D721Med (cell line): ENCODE data around the gene AGRN.

Source experiments
- DNase-seq: peaks from one replicate; pipeline ENCODE4 v3.0.0; 2011; ENCODE audit warnings: low spot score; ENCODE audit not compliant: insufficient read length
- FAIRE-seq: peaks from 2 replicates; lab custom pipeline; 2011; peaks lifted over from hg19 to GRCh38; lab: Jason Lieb, UNC
- CTCF ChIP-seq: IDR thresholded peaks from 2 replicates; pipeline ENCODE4 v1.5.1; 2012; ENCODE audit warnings: mild to moderate bottlenecking, control low read depth; ENCODE audit not compliant: insufficient read depth; ENCODE audit errors: missing control alignments

AGRN gene

GRCh38 chr1:1089731-1090423, 70.0 kb downstream of the AGRN start:
- FAIRE-seq (no peak), DNase-seq (no peak)
- TF ChIP-seq CTCF = no peak

- FAIRE-seq (no peak), DNase-seq (no peak)
- no peak for TF ChIP-seq CTCF
These were observed 70.8 kb downstream of the AGRN start for GRCh38 chr1:1090424-1091343.

- no peak for TF ChIP-seq CTCF
- DNase-seq = no peak
- FAIRE-seq = no peak
These were observed 71.6 kb downstream of the AGRN start for GRCh38 chr1:1091344-1092148.

- TF ChIP-seq CTCF = no peak
- DNase-seq = no peak
- FAIRE-seq = no peak
These were observed 72.4 kb downstream of the AGRN start for GRCh38 chr1:1092149-1092855.

- FAIRE-seq (no peak), DNase-seq (no peak)
- TF ChIP-seq CTCF = no peak
These were observed 73.1 kb downstream of the AGRN start for GRCh38 chr1:1092894-1093609.

GRCh38 chr1:1093610-1093943, 73.7 kb downstream of the AGRN start:
- no peak for DNase-seq
- TF ChIP-seq CTCF = no peak

More at GRCh38 chr1:1093610-1093943, 73.7 kb downstream of the AGRN start:
- FAIRE-seq = no peak
